Activated naive CD4-positive, alpha-beta T cell (primary cell): ENCODE measurements around the gene TICAM2.

Experiments
- DNase-seq, 4 experiments: peaks; one replicate each; lab custom pipeline; 2025; lab: John Stamatoyannopoulos, UW

The TICAM2 gene

DNA sequence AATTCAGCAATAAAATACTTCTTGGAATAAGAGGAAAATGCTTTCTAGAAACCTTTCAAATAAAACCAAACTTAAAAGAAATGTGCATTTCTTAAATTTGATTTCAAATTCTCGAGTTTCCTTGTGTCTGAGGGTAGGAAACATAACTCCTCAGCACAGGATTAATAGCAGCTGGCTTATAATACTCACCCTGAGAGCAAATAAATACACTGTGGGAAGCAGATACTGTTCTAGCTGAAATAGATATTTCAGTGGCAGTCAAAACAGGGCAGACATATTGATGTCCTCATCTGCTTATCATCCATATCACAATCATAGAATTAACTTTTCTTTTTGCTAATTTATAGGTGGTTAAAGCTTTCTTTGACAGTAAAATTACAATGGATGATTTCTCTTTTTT, 33.6 kb downstream of the TICAM2 start:
- DNase-seq, result no peak

DNA sequence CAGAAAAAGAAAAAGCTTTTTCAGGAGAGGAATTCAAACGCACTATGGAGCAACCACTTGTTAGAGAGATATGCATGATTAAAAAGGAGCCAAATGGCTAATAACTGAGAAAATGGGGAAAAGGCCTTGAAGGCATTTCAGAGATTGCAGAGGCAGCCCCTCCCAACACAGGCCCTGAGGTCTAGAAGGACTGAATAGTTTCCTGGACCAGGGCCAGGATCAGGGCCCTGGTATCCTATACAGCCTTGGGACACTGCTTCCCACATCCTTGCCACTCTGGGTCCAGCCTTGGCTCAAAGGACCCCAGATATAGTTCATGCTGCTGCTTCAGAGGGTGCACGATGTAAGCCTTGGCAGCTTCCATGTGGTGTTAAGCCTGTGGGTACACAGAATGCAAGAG, 37.0 kb downstream of the TICAM2 start:
- no peak for DNase-seq

DNA sequence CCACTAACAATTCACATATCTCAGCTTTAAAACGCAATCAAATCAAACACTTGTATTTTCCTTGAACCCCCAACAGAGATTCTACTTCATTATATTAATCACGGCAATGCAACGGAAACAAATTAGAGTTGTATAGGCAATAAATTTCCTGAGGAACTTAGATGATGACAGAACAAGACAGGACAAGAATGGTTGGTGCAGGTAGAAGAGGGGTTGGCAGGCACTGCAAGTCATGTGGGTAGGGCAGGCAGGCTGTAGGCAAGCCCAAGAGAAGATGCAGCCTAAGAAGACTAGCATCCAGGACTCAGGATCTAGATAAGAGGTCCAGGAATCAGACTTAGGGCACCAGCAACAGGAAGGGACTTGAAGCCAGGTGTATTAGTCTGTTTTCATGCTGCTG, 41.1 kb downstream of the TICAM2 start:
- DNase-seq, result no peak

DNA sequence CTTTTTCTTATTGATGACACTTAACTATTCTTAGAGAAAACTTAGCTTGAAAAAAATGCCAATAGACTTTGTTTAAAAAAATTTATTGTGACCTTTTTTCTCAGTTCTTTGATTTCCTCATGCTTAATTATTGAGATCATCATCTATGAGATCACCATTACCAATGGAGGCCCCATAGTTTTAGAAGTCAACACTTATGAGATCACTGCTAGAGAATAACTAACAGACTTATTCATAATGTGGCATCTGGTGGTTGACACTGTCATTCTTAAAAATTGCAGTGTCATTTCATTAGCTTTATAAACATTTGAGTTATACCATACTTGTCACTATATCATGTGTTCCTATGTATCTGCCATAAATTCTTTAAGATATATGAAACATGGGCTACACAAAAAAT, 42.8 kb downstream of the TICAM2 start:
- DNase-seq, result no peak

DNA sequence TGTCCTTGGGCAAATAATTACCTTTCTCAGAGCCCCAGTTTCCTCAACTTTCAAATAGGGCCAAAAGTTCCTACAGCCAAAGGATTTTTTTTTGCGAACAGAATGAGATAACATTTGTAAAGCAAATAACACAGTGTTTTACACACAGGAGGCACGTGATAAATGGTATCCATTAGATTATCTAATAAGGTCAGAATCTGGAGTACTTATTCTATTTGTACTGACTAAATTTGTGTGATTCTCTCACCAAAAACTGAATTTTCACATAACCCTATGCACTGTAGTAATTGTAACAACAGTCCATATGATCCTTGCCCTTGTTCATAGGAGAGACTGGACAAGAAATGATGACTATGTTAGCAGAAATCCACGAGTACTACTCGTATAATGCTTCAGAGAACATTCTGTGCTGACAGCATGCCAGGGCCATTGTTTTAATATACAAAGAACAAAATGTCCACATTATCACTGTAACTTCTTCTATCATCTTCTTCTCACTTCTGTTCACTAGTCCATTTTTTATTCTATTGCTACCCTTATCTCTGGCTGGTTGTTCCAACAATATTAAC, 43.8 kb downstream of the TICAM2 start:
- DNase-seq, result no peak

DNA sequence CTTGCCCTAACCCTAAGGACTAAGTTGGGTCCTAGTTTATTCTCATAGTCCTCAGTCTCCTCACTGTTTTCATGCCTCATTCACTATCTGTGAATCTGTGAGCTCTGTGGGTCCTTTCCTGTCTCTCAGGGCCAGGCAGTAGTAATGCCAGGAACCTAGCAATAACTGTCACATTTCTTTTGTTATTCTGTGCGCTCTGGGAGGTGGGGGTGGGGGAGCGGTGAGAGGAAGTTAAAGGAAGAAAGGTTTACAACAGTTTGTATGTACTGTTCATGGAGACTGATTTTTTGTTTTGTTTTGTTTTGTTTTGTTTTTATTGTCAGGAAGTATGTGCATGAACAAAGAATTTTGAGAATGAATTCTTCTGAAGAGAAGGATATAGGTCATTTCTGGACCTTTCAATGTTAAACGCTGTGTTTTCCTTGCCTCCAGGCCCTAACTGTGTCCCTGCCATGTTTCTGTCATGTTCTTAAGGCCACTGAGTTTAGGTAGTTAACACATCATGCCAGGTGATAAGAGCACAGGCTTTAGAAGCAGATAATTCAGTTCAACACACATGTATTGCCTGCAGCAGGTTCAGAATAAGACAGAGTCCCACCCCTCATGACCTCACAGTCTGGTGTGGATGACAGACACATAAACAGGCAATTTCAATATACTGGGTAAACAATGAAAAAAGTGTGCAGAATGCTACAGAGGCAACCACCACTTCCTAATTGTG, 44.5 kb downstream of the TICAM2 start:
- DNase-seq, result peak in 1 of 4 experiments; percentile 1

DNA sequence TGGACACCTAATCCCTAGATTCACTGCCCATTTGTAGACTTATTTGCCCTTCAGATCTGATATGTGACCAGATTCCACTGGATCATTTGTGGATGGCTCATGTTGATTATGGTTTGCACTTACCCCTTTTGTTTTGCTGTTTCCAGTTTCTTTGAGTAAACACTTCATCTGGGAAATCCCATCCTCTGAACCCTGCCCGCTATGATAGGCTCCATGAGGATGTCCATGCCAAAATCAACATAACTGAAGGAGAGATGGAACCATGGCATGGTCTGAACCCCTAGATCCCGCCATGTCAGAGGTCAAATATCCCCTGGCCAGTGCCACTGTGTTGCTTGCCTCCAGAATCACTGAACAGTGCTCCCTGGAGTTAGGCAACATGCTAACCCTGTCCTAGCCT, 46.0 kb downstream of the TICAM2 start:
- DNase-seq, result no peak

DNA sequence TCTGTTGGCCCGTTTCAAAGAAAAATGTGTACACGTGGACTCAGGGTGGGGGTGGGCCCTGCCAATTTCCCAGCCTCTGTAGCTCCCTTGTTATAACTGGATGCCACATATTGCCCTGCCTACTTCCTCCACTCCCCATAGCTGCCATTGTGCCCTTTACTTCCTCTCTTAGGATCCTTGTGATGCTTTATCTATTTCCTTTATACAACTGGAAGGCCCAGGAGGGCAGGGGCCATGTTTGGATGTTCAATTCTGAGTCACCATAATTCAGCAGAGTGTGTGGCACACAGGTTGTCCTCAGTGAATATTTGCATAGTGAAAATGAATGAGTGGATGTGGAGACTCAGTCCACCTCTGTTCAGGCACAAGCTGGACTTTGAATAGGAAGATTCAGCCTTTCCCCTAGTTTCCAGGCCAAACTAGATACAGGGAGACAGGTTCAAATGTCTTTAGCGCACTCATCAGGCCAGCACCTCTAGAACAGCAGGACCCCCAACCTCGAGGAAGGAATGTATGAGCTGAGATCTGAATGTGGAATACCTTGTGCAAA, 47.1 kb downstream of the TICAM2 start:
- no peak for DNase-seq

DNA sequence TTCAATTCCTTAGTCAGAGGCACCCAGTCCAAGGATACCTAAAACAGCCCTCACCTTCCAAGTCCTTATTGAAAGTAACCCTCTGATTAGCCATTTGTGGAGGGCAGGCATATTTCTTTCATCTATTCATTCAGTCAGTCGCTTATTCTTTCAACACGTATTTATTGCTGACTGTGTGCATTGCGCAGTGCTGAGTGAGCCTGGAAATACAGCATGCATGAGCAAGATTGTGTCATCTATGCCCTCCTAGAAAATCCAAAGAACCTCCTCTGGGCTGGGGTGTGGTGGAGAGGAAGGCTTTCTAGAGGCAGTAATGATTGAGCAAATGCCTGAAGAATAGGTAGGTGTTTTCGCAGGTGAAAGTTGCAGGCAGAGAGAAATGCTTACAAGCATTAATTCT, 49.2 kb downstream of the TICAM2 start:
- DNase-seq, result no peak

DNA sequence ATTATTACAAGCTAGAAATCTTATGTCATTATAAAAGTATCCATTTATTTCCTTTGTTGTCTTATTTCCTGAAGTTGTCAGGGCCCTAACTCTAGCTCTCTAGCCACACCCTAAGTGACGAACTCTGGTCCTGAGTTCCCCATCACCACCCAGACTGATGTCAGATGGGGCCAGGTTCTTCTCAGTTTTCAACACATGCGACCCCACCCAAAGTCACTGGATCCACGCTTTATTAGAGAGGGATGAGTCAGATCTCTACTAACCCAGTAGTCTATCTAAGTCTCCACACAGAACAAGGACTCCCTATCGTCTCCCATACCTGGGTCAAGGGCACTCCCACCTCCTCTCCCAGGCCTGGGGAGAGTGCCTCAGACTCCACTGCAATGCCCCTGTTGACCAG, 50.9 kb downstream of the TICAM2 start:
- DNase-seq, result no peak

DNA sequence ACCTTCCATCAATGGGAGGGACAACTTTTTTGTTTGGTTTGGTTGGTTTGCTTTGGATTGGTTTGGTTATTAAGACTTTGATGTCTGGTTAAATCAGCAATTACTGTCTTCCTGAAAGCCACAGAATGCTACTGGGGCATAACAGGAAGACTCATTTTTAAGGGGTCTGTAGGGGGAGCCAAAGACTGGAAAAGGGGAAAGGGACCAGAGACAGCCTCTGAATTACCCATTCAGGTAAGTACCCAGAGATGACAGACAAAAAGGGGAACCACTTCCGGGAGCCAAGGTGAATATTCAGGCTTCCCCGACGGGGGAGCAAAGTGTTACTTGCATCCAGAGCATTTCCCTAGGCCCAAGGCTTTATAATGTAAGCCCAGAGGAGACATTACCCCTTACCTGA, 53.1 kb downstream of the TICAM2 start:
- DNase-seq, result no peak

DNA sequence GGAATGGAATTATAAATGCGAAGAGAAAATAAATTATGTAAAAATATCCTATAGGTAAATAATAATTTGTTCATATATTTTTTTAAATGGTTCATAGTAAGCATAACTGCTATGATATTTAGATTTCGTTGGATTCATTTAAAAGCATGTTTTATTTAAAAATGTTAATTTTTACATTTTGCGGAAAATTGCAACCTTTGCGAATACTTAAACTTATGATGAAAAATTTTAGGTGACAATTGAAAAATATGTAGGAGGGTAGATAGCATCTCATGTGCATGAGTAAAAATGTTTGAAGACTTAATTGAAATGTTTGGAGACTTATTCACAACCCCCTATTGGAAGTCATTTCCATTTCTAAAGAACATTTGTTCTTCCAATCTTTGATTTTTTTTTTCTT, 53.6 kb downstream of the TICAM2 start:
- DNase-seq, result no peak

DNA sequence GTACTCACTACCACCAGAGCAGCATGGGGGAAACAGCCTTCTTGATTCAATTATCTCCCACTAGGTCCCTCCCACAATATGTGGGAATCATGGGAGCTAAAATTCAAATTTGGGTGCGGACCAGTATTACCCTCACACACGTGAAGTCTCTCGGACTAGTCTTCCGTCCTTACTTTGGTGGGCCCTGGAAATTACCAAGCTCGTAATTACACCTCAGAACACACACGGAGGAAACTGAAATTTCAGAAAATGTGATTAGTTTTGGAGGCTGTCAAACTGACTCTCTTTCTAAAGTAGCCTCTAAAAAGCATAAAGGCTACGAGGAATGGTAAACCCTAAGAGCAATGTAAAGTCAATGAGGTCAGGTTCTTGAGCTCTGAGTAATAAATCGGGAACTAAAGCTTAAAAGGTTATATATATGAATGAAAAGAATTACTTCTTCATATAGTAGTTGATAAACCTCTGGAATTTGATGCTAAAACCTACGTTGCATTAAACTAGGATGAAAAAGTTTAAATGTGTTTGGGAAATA, 56.9 kb downstream of the TICAM2 start:
- no peak for DNase-seq

DNA sequence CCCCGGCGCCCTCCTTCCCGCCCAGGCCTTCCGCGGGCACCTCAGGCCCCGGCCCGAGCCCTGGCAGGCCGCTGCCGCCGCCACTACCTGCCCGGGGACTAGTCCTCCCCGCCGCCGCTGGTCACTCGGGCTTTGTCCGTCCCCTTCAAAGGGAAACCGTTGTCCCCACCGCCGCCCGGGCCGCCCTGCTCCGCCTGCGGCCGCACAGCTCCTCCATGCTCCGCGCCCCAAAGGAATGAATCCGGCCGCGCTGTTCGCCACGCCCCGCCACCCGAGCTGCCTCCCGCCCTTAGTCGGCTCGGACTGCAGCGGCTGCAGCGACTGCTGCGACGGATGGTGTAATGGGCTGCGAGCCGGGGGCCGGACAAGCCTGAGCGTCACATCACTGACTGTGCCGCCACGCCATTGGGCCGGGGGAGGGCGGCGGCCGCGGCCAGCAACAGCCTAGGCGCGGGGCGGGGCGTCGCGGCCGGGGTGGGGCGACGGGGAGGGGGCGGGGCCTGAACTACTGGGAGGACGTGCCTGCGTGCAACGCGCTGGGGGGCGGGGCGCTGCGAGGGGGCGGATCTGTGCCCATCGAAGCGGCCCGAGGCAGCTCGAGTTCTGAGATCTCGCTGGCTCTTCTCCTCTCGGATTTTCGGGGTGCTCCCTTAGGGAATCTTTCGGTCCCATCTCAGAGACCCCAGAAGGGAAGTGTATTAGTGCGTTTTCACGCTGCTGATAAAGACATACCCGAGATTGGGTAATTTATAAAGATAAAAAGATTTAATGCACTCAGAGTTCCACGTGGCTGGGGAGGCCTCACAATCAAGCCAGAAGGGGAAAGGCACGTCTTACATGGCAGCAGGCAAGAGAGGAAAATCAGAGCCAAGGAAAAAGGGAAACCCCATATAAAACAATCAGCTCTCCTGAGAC, 57.6 kb downstream of the TICAM2 start, which contains the start of gene FEM1C:
Gene FEM1C (minus strand): TSS at position 340 of the 915 bp plus-strand sequence. CDS start 1,282 bp downstream, outside the sequence.
- peak; percentile 92 to 99 (median 98) for DNase-seq

DNA sequence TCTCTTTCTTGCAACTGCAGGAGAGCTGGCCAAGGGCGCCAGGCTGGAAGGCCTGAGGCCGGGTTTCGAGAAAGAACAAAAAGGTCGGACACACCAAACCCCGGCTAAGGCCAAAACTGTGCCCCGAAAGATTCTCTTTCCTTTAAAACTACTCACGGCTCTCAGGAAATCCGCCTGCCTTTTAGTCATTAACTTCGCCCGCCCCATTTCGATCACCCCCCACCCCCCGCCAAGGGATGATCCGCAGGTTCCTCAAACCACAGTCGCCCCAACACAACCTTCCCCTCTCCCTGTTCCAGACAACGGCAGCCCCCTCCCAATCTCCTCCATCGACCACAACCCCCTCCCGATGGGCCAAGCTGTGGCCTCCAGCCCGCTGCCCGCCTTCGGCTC, 58.2 kb downstream of the TICAM2 start:
- DNase-seq, result peak in 3 of 4 experiments; percentile 28 to 43 (median 43)

DNA sequence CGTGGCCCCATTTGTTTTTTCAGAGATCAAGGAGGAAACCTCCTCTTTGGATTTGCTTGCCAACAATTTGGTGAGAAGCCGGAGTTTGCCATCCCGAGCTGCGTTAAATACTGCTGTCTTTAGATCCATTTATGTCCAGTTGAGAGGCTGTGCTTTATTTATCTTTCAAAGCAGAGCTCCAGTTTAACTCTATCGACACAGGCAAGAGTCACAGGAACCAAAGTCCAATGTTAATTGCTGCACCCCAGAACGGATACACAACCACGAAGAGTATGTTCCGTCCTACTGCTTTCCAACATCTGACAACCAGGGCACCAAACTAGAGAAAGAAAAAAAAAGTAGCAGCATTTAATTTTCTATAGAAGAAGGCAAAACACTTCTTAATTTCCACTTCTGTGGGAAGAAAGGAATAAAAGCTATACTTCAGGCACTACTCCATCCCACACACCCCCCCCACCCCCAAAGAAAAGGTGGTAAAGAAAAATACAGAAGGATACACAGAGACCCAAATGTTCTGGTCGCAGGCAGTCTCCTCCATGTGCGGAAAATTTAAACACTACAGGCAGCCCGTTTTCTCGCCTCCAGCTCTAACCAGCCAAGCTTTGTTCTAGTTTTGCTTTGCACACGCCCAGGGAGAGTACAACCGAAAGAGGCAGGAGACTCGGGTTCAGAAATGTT, 58.8 kb downstream of the TICAM2 start:
- peak in 1 of 4 experiments; percentile 5 for DNase-seq

DNA sequence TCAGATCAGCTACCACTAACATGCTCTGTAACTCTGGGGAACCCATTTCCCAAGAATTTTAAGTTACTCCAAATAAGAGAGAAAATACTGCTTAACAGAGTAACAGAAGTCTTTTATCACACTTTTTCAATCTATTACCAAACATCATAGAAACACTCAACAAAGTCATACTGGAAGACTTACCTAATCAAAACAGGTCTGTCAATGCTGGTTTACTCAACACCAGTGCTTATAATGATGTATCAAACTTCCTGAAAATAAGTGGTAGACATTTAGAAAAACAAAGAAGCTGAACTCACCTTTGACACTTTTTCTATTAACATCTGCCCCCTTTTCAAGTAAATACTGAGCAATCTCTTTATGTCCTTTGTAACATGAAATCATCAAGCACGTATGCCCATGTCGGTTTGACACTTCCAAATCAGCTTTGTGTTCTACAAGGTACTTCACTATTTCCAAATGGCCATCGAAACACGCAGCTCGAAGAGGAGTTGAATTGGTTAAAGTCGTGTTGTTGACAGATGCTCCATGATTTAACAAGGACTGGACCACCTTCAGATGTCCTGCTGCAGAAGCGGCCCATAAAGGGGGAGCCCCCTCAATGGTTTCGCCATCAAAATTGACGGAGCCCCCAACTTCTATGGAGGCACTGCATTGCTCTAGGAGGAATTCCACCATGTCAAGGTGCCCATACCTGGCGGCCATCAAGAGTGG, 59.5 kb downstream of the TICAM2 start:
- no peak for DNase-seq

DNA sequence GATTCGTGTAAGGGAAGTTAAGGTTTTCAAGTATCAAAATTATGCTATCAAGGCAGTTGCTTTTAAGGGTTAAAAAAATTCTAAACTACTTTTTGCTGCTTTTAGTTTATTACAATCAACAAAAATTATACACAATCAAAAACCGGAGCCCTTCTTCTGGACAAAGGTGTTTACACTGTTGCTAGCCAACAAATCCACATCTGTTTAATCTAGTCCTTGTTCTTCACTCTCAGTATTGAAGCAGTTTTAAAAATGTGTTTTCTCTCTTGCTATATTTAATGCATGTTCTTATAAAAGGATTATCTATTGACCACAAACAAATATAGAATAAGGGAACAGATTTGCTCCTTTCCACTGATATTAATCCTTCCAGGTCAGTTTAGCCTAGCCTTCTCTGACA, 60.2 kb downstream of the TICAM2 start:
- no peak for DNase-seq

DNA sequence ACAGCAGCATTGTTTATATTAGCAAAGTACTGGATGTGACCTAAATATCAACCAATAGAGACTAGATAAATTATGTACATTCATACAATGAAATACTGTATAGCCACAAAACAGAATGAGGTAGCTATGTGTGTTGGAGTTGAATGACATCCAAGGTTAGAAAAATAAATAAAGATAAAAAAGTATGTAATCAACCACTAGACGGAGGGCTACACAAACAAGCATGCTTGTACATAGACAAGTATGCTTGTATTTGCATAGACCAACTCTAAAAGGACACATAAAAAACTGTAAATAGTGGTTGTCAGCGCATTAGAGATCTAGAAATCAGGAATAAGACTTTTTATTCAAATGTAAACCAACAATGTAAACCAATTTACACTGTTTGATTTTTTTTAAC, 60.7 kb downstream of the TICAM2 start:
- DNase-seq, result no peak

DNA sequence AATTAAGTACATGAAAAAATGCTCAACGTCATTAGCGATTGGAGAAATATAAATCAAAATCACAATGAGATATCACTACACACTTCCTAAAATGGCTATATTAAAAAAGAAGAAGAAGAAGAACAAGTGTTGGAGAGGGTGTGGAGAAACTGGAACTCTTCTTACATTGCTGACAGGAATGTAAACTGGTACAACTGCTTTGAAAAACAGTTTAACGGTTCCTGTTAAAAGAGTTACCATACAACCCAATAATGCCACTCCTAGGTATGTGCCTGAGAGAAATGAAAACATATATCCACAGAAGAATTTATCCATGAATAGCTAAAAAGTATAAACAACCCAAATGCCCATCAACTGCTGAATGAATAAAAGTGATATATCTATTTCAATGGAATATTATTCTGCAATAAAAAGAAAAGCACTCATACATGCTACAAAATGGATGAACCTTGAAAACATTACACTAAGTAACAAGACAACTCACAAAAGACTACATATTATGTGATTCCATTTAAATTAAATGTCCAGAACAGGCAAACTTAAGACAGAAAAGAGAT, 66.7 kb downstream of the TICAM2 start:
- no peak for DNase-seq

DNA sequence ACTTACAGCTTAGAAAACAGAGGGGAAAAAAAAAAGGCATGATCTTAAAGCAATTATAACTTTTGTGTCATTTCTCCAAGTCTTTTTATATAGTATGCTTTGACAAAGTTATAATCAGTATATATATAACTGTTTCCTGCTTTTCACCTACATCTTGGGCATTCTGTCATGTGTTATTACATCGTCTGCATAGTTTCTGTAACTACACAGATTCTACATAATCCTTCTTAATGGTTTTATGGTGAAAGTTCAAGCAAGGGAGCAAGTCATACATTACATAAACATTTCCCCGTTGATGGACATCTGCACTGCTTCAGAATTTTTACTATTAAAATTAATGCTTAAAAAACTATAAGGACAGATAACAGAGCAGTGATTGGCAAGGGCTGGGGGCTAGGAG, 69.8 kb downstream of the TICAM2 start:
- no peak for DNase-seq
